MM.1S (cell line): ENCODE data around the gene ZPBP2.
A peak's percentile ranks its signal among the peaks of the same experiment; 100 is the strongest.

Experiments used
- DNase-seq: peaks from one replicate; pipeline ENCODE4 v3.0.0-alpha.2; 2015
- H2AFZ ChIP-seq: fragments of 300-600 bp; sonication (generic); 2 replicates; pipeline ENCODE4 v1.6.0; 2016; ENCODE audit warnings: antibody characterized with exemption, low read length
- H3F3A ChIP-seq: fragments of 300-600 bp; sonication (generic); 2 replicates; pipeline ENCODE4 v1.6.1; 2016; ENCODE audit warnings: mild to moderate bottlenecking, antibody characterized with exemption, low read length, moderate library complexity, mixed read lengths; ENCODE audit not compliant: insufficient read depth
- H3K27ac ChIP-seq: fragments of 300-600 bp; sonication (generic); 2 replicates; pipeline ENCODE4 v1.5.1; 2016; ENCODE audit warnings: mild to moderate bottlenecking, low read length
- H3K27me3 ChIP-seq: fragments of 300-600 bp; sonication (generic); replicated peaks from 2 replicates; pipeline ENCODE4 v1.6.0; 2016; ENCODE audit warnings: low read length; ENCODE audit not compliant: insufficient read depth
- H3K36me3 ChIP-seq: fragments of 300-600 bp; sonication (generic); replicated peaks from 2 replicates; pipeline ENCODE4 v1.6.1; 2016; ENCODE audit warnings: mild to moderate bottlenecking, low read length, mixed read lengths; ENCODE audit not compliant: insufficient read depth
- H3K4me1 ChIP-seq: fragments of 300-600 bp; sonication (generic); 2 replicates; pipeline ENCODE4 v1.6.1; 2016; ENCODE audit warnings: low read length, mixed read lengths
- H3K4me2 ChIP-seq: fragments of 300-600 bp; sonication (generic); 2 replicates; pipeline ENCODE4 v1.6.0; 2016; ENCODE audit warnings: low read depth, low read length
- H3K4me3 ChIP-seq: fragments of 300-600 bp; sonication (generic); 2 replicates; pipeline ENCODE4 v1.5.1; 2016; ENCODE audit warnings: low read length, mixed read lengths
- H3K79me2 ChIP-seq: fragments of 300-600 bp; sonication (generic); 2 replicates; pipeline ENCODE4 v1.6.1; 2016; ENCODE audit warnings: mixed run types, low read length, mixed read lengths
- H3K9ac ChIP-seq: fragments of 300-600 bp; sonication (generic); 2 replicates; pipeline ENCODE4 v1.6.1; 2016; ENCODE audit warnings: low read length, mixed read lengths
- H3K9me2 ChIP-seq: fragments of 300-600 bp; sonication (generic); replicated peaks from 2 replicates; pipeline ENCODE4 v1.6.1; 2016; ENCODE audit warnings: mild to moderate bottlenecking, low read length, mixed read lengths; ENCODE audit not compliant: insufficient read depth
- H3K9me3 ChIP-seq: fragments of 300-600 bp; sonication (generic); replicated peaks from 2 replicates; pipeline ENCODE4 v1.6.1; 2016; ENCODE audit warnings: mild to moderate bottlenecking, low read length, mixed read lengths; ENCODE audit not compliant: insufficient read depth
- H4K20me1 ChIP-seq: fragments of 300-600 bp; sonication (generic); 2 replicates; pipeline ENCODE4 v1.6.1; 2016; ENCODE audit warnings: mild to moderate bottlenecking, low read length, moderate library complexity, mixed read lengths; ENCODE audit not compliant: insufficient read depth
- EZH2 ChIP-seq: fragments of 300-600 bp; sonication (generic); optimal IDR thresholded peaks from 2 replicates; pipeline ENCODE3; 2017; ENCODE audit warnings: low read depth, mild to moderate bottlenecking, antibody characterized with exemption, low read length, mixed read lengths
- EZH2phosphoT487 ChIP-seq: fragments of 300-600 bp; sonication (generic); IDR thresholded peaks from 2 replicates; pipeline ENCODE4 v1.6.1; 2018; ENCODE audit warnings: antibody characterized with exemption, low read length
- TF ChIP-seq, protein P1 (sequence below): fragments of 300-600 bp; sonication (generic); IDR thresholded peaks from 2 replicates; pipeline ENCODE4 v1.5.1; 2016; ENCODE audit warnings: antibody characterized with exemption, low read length, mixed read lengths

Gene ZPBP2

DNA sequence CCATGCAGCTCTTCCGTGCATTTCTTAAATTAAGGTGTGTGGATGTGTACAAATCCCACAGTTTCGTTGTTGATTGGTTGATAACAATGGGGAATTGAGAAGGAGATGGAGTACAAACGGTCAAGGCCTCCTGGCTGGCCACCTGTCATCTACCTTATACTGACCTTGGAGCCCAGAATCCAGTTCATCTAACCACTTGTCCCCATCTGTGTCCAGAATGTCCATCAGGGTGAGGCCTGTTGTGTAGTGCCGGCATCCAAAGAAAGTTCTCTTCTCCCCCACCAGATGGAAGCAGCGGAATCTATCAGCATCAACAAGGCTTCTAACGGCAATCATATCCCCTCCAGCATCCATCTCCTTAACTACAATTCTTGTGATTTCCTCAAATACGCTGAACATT is 48.9 kb downstream of the ZPBP2 start:
- peaks cover 4% of the 10 kb centered on the region; the same call in 1 of the 2 replicates for H3K79me2 ChIP-seq
- H3K4me3 ChIP-seq: no peak overlapping the region
- H3F3A ChIP-seq: peaks cover 19% of the 10 kb centered on the region
- no peak for DNase-seq
- no peak overlapping the region for H2AFZ ChIP-seq
- TF ChIP-seq EZH2 (no peak), EZH2phosphoT487 (no peak)
- TF ChIP-seq, protein P1, sequence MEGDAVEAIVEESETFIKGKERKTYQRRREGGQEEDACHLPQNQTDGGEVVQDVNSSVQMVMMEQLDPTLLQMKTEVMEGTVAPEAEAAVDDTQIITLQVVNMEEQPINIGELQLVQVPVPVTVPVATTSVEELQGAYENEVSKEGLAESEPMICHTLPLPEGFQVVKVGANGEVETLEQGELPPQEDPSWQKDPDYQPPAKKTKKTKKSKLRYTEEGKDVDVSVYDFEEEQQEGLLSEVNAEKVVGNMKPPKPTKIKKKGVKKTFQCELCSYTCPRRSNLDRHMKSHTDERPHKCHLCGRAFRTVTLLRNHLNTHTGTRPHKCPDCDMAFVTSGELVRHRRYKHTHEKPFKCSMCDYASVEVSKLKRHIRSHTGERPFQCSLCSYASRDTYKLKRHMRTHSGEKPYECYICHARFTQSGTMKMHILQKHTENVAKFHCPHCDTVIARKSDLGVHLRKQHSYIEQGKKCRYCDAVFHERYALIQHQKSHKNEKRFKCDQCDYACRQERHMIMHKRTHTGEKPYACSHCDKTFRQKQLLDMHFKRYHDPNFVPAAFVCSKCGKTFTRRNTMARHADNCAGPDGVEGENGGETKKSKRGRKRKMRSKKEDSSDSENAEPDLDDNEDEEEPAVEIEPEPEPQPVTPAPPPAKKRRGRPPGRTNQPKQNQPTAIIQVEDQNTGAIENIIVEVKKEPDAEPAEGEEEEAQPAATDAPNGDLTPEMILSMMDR: no peak
- H4K20me1 ChIP-seq: no peaks in the 10 kb centered on the region
- peak overlapping the region; percentile 45; the same call in 1 of the 2 replicates for H3K27ac ChIP-seq
- H3K4me2 ChIP-seq: peak overlapping the region; percentile 15; the same call in 1 of the 2 replicates
- peaks cover 13% of the 10 kb centered on the region for H3K36me3 ChIP-seq
- no peaks in the 10 kb centered on the region for H3K9me3 ChIP-seq
- H3K27me3 ChIP-seq: no peaks in the 10 kb centered on the region
- no peaks in the 10 kb centered on the region for H3K9me2 ChIP-seq
- H3K9ac ChIP-seq: no peak overlapping the region
- H3K4me1 ChIP-seq: peaks cover 19% of the 10 kb centered on the region

GRCh38 chr17:39919087-39919683 is 51.2 kb downstream of the ZPBP2 start:
- Histone ChIP-seq H3K9me2 (no peaks in the 10 kb centered on the region), H3K4me1 (peaks cover 19% of the 10 kb centered on the region), H3K4me3 (no peak overlapping the region), H4K20me1 (no peaks in the 10 kb centered on the region), H3F3A (peaks cover 19% of the 10 kb centered on the region), H3K9ac (no peak overlapping the region), H3K36me3 (peaks cover 31% of the 10 kb centered on the region), H3K4me2 (no peak overlapping the region), H2AFZ (no peak overlapping the region), H3K79me2 (peaks cover 27% of the 10 kb centered on the region), H3K27me3 (no peaks in the 10 kb centered on the region), H3K27ac (no peak overlapping the region), H3K9me3 (no peaks in the 10 kb centered on the region)
- no peak for DNase-seq
- TF ChIP-seq EZH2phosphoT487: no peak
- no peak for TF ChIP-seq EZH2
- TF ChIP-seq, protein P1: no peak

GRCh38 chr17:39920218-39921210 is 52.5 kb downstream of the ZPBP2 start:
- no peak for DNase-seq
- Histone ChIP-seq H3K9me2 (no peaks in the 10 kb centered on the region), H4K20me1 (no peaks in the 10 kb centered on the region), H3F3A (peaks cover 21% of the 10 kb centered on the region), H2AFZ (no peak overlapping the region), H3K9ac (no peak overlapping the region), H3K4me1 (peaks cover 29% of the 10 kb centered on the region), H3K27me3 (no peaks in the 10 kb centered on the region), H3K36me3 (peaks cover 31% of the 10 kb centered on the region), H3K79me2 (peaks cover 40% of the 10 kb centered on the region), H3K9me3 (no peaks in the 10 kb centered on the region), H3K4me3 (no peak overlapping the region), H3K4me2 (no peak overlapping the region), H3K27ac (no peak overlapping the region)
- TF ChIP-seq, protein P1: no peak
- TF ChIP-seq EZH2 (no peak), EZH2phosphoT487 (no peak)
